T-cell (primary cell): Measurements from ENCODE around the gene MTREX. TPM values are rescaled to one million over a fixed set of nuclear protein-coding genes. Genes with fewer than 3 reads are reported as not detected.
A peak's percentile ranks its signal among the peaks of the same experiment; 100 is the strongest.

Source experiments
- ATAC-seq, 4 experiments: fragments of 200-7000 bp in 3 of 4; fragments of 150-1000 bp in 1 of 4; cut with Tn5 transposase; replicated peaks in 1 of 4; 1 replicate in 3 of 4; 2 replicates in 1 of 4; pipeline ENCODE4 v1.10.0; 2021; ENCODE audit warnings: moderate library complexity in 3 of 4, mild to moderate bottlenecking in 2 of 4, moderate number of reproducible peaks in 1 of 4
- CTCF ChIA-PET, 2 donors: fragments of 300-600 bp; sonication (Branson Sonifier 250); formaldehyde crosslinking; loops; one replicate each; lab custom pipeline; 2022; ENCODE audit warnings: antibody characterized with exemption in 2 of 2; lab: Charles Lee
- POLR2A ChIA-PET, 2 donors: fragments of 300-600 bp; sonication (Branson Sonifier 250); formaldehyde crosslinking; loops; one replicate each; lab custom pipeline; 2022; ENCODE audit warnings: antibody characterized with exemption in 2 of 2; lab: Charles Lee
- DNase-seq, 35 experiments: peaks; one replicate each; pipeline versions ENCODE4 v3.0.0 to v3.0.0-alpha.2; 2013 to 2023
- H3K27ac ChIP-seq: one replicate; pipeline ENCODE4 v1.5.1; 2013; ENCODE audit warnings: low read length
- H3K27me3 ChIP-seq, 2 experiments: replicated peaks in 1 of 2; 1 replicate in 1 of 2; 2 replicates in 1 of 2; pipeline versions ENCODE4 v1.6.1 to v1.7.0; 2013; ENCODE audit warnings: low read length in 1 of 2, mixed read lengths in 1 of 2; ENCODE audit not compliant: control insufficient read depth in 2 of 2, insufficient read depth in 2 of 2; ENCODE audit errors: extremely low read depth in 1 of 2
- H3K36me3 ChIP-seq, 2 donors: 1 replicate in 1 of 2; 2 replicates in 1 of 2; pipeline versions ENCODE4 v1.6.1 to v1.7.0; 2013; ENCODE audit warnings: low read length in 1 of 2; ENCODE audit not compliant: control insufficient read depth in 2 of 2, insufficient read depth in 1 of 2; ENCODE audit errors: extremely low read depth in 1 of 2
- H3K4me1 ChIP-seq, 2 experiments: 1 replicate in 1 of 2; 2 replicates in 1 of 2; pipeline versions ENCODE4 v1.6.1 to v1.7.0; 2013; ENCODE audit warnings: low read length in 2 of 2, mixed read lengths in 1 of 2; ENCODE audit not compliant: insufficient read depth in 2 of 2, control insufficient read depth in 1 of 2; ENCODE audit errors: extremely low read depth in 1 of 2
- H3K4me3 ChIP-seq, 2 donors: 1 replicate in 1 of 2; 2 replicates in 1 of 2; pipeline versions ENCODE4 v1.5.1 to v1.7.0; 2013; ENCODE audit warnings: mild to moderate bottlenecking in 2 of 2, low read length in 1 of 2, moderate library complexity in 1 of 2; ENCODE audit not compliant: control insufficient read depth in 1 of 2; ENCODE audit errors: extremely low read depth in 1 of 2
- H3K9me3 ChIP-seq: 2 replicates; pipeline ENCODE4 v1.7.0; 2013
- H3K27ac Mint-ChIP-seq, 2 donors: one replicate each; pipeline ENCODE4 v1.8.0; 2020 to 2021; ENCODE audit warnings: mild to moderate bottlenecking in 2 of 2, mixed read lengths in 2 of 2
- H3K27me3 Mint-ChIP-seq, 2 donors: one replicate each; pipeline ENCODE4 v1.8.0; 2021 to 2022; ENCODE audit warnings: mixed read lengths in 2 of 2
- H3K36me3 Mint-ChIP-seq: one replicate; pipeline ENCODE4 v1.8.0; 2021; ENCODE audit warnings: mixed read lengths
- H3K4me1 Mint-ChIP-seq, 3 donors: one replicate each; pipeline ENCODE4 v1.8.0; 2020 to 2022; ENCODE audit warnings: mixed read lengths in 3 of 3, mild to moderate bottlenecking in 1 of 3
- H3K4me3 Mint-ChIP-seq, 3 donors: one replicate each; pipeline ENCODE4 v1.8.0; 2020 to 2022; ENCODE audit warnings: mild to moderate bottlenecking in 3 of 3, mixed read lengths in 3 of 3, moderate library complexity in 3 of 3
- H3K9me3 Mint-ChIP-seq, 3 donors: one replicate each; pipeline ENCODE4 v1.8.0; 2020 to 2022; ENCODE audit warnings: mixed read lengths in 3 of 3
- WGBS: methylation state at CpG from one replicate; pipeline ENCODE4 v1.1.5; 2013; ENCODE audit warnings: missing lambda C conversion rate; ENCODE audit not compliant: insufficient coverage; 5-methylcytosine and 5-hydroxymethylcytosine counted together
- total RNA-seq, 35 experiments: library from RNA in 6 of 35; stranded (reverse) in 6 of 35; fragments of 120-200 nt in 1 of 35; gene quantifications; one replicate each; pipeline versions ENCODE4 v1.2.1 to v1.2.4 and lab custom pipeline; 2013 to 2026

The MTREX gene
- total RNA-seq, 5 donors from 2014 or later (not counting 1 experiment from before 2014, with no cell fraction given) = 60.2 to 75.1 (median 62.0) TPM

GRCh38 chr5:55319491-55319890 lies 11.7 kb downstream of the MTREX start:
- Mint-ChIP-seq H3K27ac (no peak overlapping the region), H3K27me3 (no peaks in the 10 kb centered on the region), H3K9me3 (no peaks in the 10 kb centered on the region), H3K36me3 (peaks cover 31% of the 10 kb centered on the region), H3K4me1 (peaks cover 32 to 58% (median 56%) of the 10 kb centered on the region in 3 donors), H3K4me3 (no peak overlapping the region)
- no peaks in the 10 kb centered on the region for H3K4me1 ChIP-seq
- no CpG with 5 or more reads among the region's 1 CpG for WGBS
- peaks cover 0 to 5% of the 10 kb centered on the region in 2 donors for H3K36me3 ChIP-seq
- H3K27ac ChIP-seq = no peak overlapping the region
- no peak overlapping the region for H3K4me3 ChIP-seq
- ATAC-seq (no peak), DNase-seq (no peak)
- H3K27me3 ChIP-seq = no peaks in the 10 kb centered on the region
- POLR2A ChIA-PET = no interaction called here
- CTCF ChIA-PET = interaction anchor here in 1 of 2 donors (0.9 kb wide), 1 partner anchor 11 kb away, joined by 4 read pairs; no protein-coding TSS in a partner anchor
- H3K9me3 ChIP-seq = no peaks in the 10 kb centered on the region

DNA sequence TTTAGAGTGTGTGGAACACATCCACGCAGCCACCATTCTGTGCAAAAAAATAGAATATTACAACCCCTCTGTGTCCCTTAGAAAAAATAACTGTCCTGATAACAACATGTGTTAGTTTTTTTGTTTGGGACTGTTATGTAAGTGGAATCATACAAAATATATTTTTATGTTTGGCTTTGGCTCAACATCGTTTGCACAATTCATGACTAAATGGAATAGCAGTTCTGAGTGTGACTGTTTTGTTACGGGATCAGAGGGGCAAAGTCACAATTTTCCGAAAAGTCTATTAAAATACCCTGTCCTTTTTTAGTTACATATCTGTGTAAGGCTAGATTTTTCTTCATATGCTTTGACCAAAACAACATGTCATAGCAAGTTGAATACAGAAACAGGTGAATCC lies 12.8 kb downstream of the MTREX start:
- H3K4me1 Mint-ChIP-seq = peaks cover 27 to 56% (median 55%) of the 10 kb centered on the region in 3 donors
- no peak overlapping the region for H3K27ac Mint-ChIP-seq
- CTCF ChIA-PET = interaction anchor here in 1 of 2 donors (0.6 kb wide), 2 partner anchors 372 to 386 kb away, joined by 3 to 6 read pairs; no protein-coding TSS in a partner anchor

DNA sequence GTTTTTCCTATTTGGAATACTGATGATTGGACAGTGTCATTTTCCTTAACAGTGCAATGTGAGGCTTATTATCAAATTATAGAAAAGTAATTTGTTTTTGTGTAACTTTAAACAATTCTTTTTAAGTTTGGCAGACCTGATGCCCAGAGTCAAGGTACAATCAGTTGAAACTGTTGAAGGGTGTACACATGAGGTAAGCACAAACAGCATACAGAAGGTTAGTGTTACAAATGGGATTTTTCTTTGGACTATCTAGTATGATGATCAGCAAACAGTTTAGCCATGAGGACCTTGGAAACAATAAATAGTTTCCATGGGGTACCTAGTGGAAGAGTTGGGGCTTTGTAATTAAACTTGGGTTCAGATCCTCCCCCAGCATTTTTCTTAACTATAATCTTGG lies 16.2 kb downstream of the MTREX start:
- no peak overlapping the region for H3K4me3 ChIP-seq
- H3K36me3 ChIP-seq = peaks cover 0 to 20% of the 10 kb centered on the region in 2 donors
- Mint-ChIP-seq H3K9me3 (no peaks in the 10 kb centered on the region), H3K4me3 (no peak overlapping the region), H3K27me3 (no peaks in the 10 kb centered on the region), H3K27ac (no peak overlapping the region), H3K4me1 (peaks cover 24 to 39% (median 36%) of the 10 kb centered on the region in 3 donors), H3K36me3 (peaks cover 20% of the 10 kb centered on the region)
- H3K27me3 ChIP-seq = no peaks in the 10 kb centered on the region
- CTCF ChIA-PET = no interaction called here
- POLR2A ChIA-PET = no interaction called here
- H3K27ac ChIP-seq = no peak overlapping the region
- ATAC-seq = no peak
- H3K4me1 ChIP-seq = no peaks in the 10 kb centered on the region
- H3K9me3 ChIP-seq = no peaks in the 10 kb centered on the region
- no peak for DNase-seq

More for the DNA sequence above, 12.8 kb downstream of the MTREX start:
- Mint-ChIP-seq H3K36me3 (peaks cover 34% of the 10 kb centered on the region), H3K9me3 (no peaks in the 10 kb centered on the region), H3K4me3 (no peak overlapping the region), H3K27me3 (no peaks in the 10 kb centered on the region)
- no CpG with 5 or more reads among the region's 4 CpGs for WGBS
- H3K27me3 ChIP-seq = no peaks in the 10 kb centered on the region
- no peak overlapping the region for H3K4me3 ChIP-seq
- POLR2A ChIA-PET = interaction anchor here in 1 of 2 donors (0.5 kb wide), 1 partner anchor 21 kb away, joined by 3 read pairs; no protein-coding TSS in a partner anchor
- DNase-seq (no peak), ATAC-seq (no peak)
- no peaks in the 10 kb centered on the region for H3K4me1 ChIP-seq
- no peak overlapping the region for H3K27ac ChIP-seq
- no peaks in the 10 kb centered on the region for H3K9me3 ChIP-seq
- peaks cover 0 to 7% of the 10 kb centered on the region in 2 donors for H3K36me3 ChIP-seq

GRCh38 chr5:55324815-55325418 lies 17.1 kb downstream of the MTREX start:
- H3K27me3 ChIP-seq = no peaks in the 10 kb centered on the region
- ATAC-seq (peak in 2 of 4 experiments; percentile 38 to 67), DNase-seq (peak in 1 of 35 experiments; percentile 57)
- H3K36me3 Mint-ChIP-seq = peaks cover 28% of the 10 kb centered on the region
- CTCF ChIA-PET = interaction anchor here in 1 of 2 donors (0.6 to 1.0 kb wide), 4 partner anchors 17 to 370 kb away, joined by 3 to 5 read pairs (median 4); partner anchors contain the start of genes DHX29 and MTREX
- peak overlapping the region in 1 of 2 donors; percentile 7 for H3K27ac Mint-ChIP-seq
- no peaks in the 10 kb centered on the region for H3K9me3 Mint-ChIP-seq
- no peak overlapping the region for H3K4me3 ChIP-seq
- H3K4me1 ChIP-seq = no peaks in the 10 kb centered on the region
- POLR2A ChIA-PET = no interaction called here
- H3K27me3 Mint-ChIP-seq = no peaks in the 10 kb centered on the region
- peaks cover 29 to 39% (median 31%) of the 10 kb centered on the region in 3 donors for H3K4me1 Mint-ChIP-seq
- WGBS = no CpG with 5 or more reads among the region's 1 CpG
- no peaks in the 10 kb centered on the region for H3K9me3 ChIP-seq
- peaks cover 0 to 25% of the 10 kb centered on the region in 2 donors for H3K36me3 ChIP-seq
- H3K27ac ChIP-seq = no peak overlapping the region
- no peak overlapping the region for H3K4me3 Mint-ChIP-seq

- DNase-seq (no peak), ATAC-seq (no peak)
- ChIA-PET CTCF (no interaction called here), POLR2A (no interaction called here)
- H3K36me3 Mint-ChIP-seq = peaks cover 34% of the 10 kb centered on the region
- no peak overlapping the region for H3K4me3 ChIP-seq
- no peak overlapping the region for H3K27ac ChIP-seq
- no peak overlapping the region for H3K27ac Mint-ChIP-seq
- peaks cover 0 to 25% of the 10 kb centered on the region in 2 donors for H3K36me3 ChIP-seq
- no peaks in the 10 kb centered on the region for H3K9me3 ChIP-seq
- no peaks in the 10 kb centered on the region for H3K27me3 ChIP-seq
- no CpG with 5 or more reads among the region's 5 CpGs for WGBS
- H3K27me3 Mint-ChIP-seq = no peaks in the 10 kb centered on the region
- no peak overlapping the region for H3K4me3 Mint-ChIP-seq
- H3K4me1 ChIP-seq = no peaks in the 10 kb centered on the region
- no peaks in the 10 kb centered on the region for H3K9me3 Mint-ChIP-seq
- H3K4me1 Mint-ChIP-seq = peaks cover 35 to 43% (median 36%) of the 10 kb centered on the region in 3 donors
These were observed 17.8 kb downstream of the MTREX start for GRCh38 chr5:55325621-55326020.

GRCh38 chr5:55327281-55327680 lies 19.5 kb downstream of the MTREX start:
- POLR2A ChIA-PET = interaction anchor here in 1 of 2 donors (0.6 to 0.7 kb wide), 2 partner anchors 253 to 617 kb away, joined by 3 to 4 read pairs; no protein-coding TSS in a partner anchor
- no peaks in the 10 kb centered on the region for H3K27me3 ChIP-seq
- Mint-ChIP-seq H3K4me3 (no peak overlapping the region), H3K27ac (peak overlapping the region; percentile 81 to 85), H3K27me3 (no peaks in the 10 kb centered on the region), H3K36me3 (peaks cover 47% of the 10 kb centered on the region), H3K9me3 (no peaks in the 10 kb centered on the region), H3K4me1 (peaks cover 34 to 44% (median 41%) of the 10 kb centered on the region in 3 donors)
- WGBS = no CpG with 5 or more reads among the region's 2 CpGs
- CTCF ChIA-PET = interaction anchor here in 1 of 2 donors (1.3 kb wide), 1 partner anchor 19 kb away, joined by 3 read pairs; the partner anchor contains the start of genes DHX29 and MTREX
- no peaks in the 10 kb centered on the region for H3K4me1 ChIP-seq
- H3K9me3 ChIP-seq = no peaks in the 10 kb centered on the region
- DNase-seq = no peak
- ATAC-seq = no peak
- H3K36me3 ChIP-seq = peaks cover 0 to 37% of the 10 kb centered on the region in 2 donors
- no peak overlapping the region for H3K4me3 ChIP-seq
- H3K27ac ChIP-seq = no peak overlapping the region
